Kidney (tissue), 14 donors: ENCODE data around the gene NET1. TPM values are rescaled to one million over a fixed set of nuclear protein-coding genes. Genes with fewer than 3 reads are reported as not detected.

Experiments used
- DNase-seq, 5 donors: peaks; one replicate each; pipeline ENCODE4 v3.0.0-alpha.2; 2013 to 2020
- FAIRE-seq: peaks from 2 replicates; lab custom pipeline; 2012; peaks lifted over from hg19 to GRCh38; lab: Jason Lieb, UNC
- H3K27ac ChIP-seq, 2 donors: one replicate each; pipeline ENCODE4 v1.7.0; 2013; ENCODE audit warnings: low read depth in 2 of 2, low read length in 2 of 2, inconsistent platforms in 1 of 2
- H3K27me3 ChIP-seq: one replicate; pipeline ENCODE4 v1.7.1; 2013; ENCODE audit warnings: low read length, inconsistent platforms; ENCODE audit not compliant: control insufficient read depth, insufficient read depth
- H3K36me3 ChIP-seq, 3 donors: one replicate each; pipeline versions ENCODE4 v1.7.0 to v1.7.1; 2013; ENCODE audit warnings: low read length in 3 of 3, control low read depth in 1 of 3, inconsistent platforms in 1 of 3; ENCODE audit not compliant: insufficient read depth in 3 of 3, control insufficient read depth in 2 of 3
- H3K4me1 ChIP-seq, 3 donors: one replicate each; pipeline versions ENCODE4 v1.7.0 to v1.7.1; 2013; ENCODE audit warnings: low read length in 3 of 3, inconsistent platforms in 1 of 3, low read depth in 1 of 3; ENCODE audit not compliant: control insufficient read depth in 2 of 3, insufficient read depth in 2 of 3
- H3K4me3 ChIP-seq, 3 donors: one replicate each; pipeline versions ENCODE4 v1.7.0 to v1.8.1; 2013; ENCODE audit warnings: low read length in 3 of 3, control low read depth in 1 of 3, inconsistent platforms in 1 of 3
- H3K9ac ChIP-seq, 3 donors: one replicate each; pipeline versions ENCODE4 v1.7.0 to v1.7.1; 2013; ENCODE audit warnings: low read length in 3 of 3, control low read depth in 1 of 3, inconsistent platforms in 1 of 3
- H3K9me3 ChIP-seq, 3 donors: one replicate each; pipeline versions ENCODE4 v1.7.0 to v1.7.1; 2013; ENCODE audit warnings: low read length in 3 of 3, control low read depth in 1 of 3, inconsistent platforms in 1 of 3; ENCODE audit not compliant: control insufficient read depth in 2 of 3, insufficient read depth in 1 of 3
- CTCF ChIP-seq: IDR thresholded peaks from 3 replicates; pipeline ENCODE4 v1.5.1; 2012; ENCODE audit warnings: mild to moderate bottlenecking, moderate library complexity, borderline replicate concordance; ENCODE audit not compliant: insufficient read depth; ENCODE audit errors: extremely low read depth
- intact Hi-C: fragments of 100-400 bp; cut with DNase I; formaldehyde crosslinking; loops from one replicate; pipeline ENCODE4 v1.11.1; 2022
- polyA plus RNA-seq: library from polyadenylated mRNA; stranded (reverse); fragments of 350-450 nt; fragmentation: Illumina TruSeq; extraction: RNeasy Lipid Tissue Mini Kit (QIAGEN cat#74804); gene quantifications from one replicate; pipeline ENCODE4 v1.2.3, GENCODE V29; 2014; ENCODE audit warnings: low read depth, low replicate concordance; ENCODE audit not compliant: insufficient read depth
- total RNA-seq: library from RNA; stranded (reverse); fragmentation: NEBNext Ultra II Directional; extraction: Animal tissue kit (Norgen Biotek cat#: 25700); gene quantifications from one replicate; pipeline ENCODE4 v1.2.1, GENCODE V29; 2021
- donor health status: control.
- donor health status: control.
- donor health status: control.
- donor health status: control.
- donor health status: control.
- donor health status: DM: yes; HTN: yes; CAD: no.
- donor health status: Normal renal cell carcinoma (clear cell type).

The NET1 gene
- total and polyA plus RNA-seq, 2 donors from 2014 or later: 35.9 to 86.5 TPM

GRCh38 chr10:5494611-5495010, 82.3 kb downstream of the NET1 start:
- Histone ChIP-seq H3K27ac (no peak overlapping the region), H3K36me3 (no peaks in the 10 kb centered on the region), H3K4me3 (no peak overlapping the region), H3K9me3 (no peaks in the 10 kb centered on the region), H3K27me3 (no peaks in the 10 kb centered on the region), H3K9ac (no peak overlapping the region), H3K4me1 (peaks cover 0 to 2% (median 0%) of the 10 kb centered on the region in 3 donors)
- DNase-seq (peak in 2 of 5 donors; percentile 19 to 26), FAIRE-seq (no peak)
- TF ChIP-seq CTCF: no peak
- intact Hi-C loops: no loop called here

- H3K36me3 ChIP-seq: no peaks in the 10 kb centered on the region
- DNase-seq (peak in 1 of 5 donors; percentile 45), FAIRE-seq (no peak)
- H3K4me3 ChIP-seq: no peak overlapping the region
- H3K4me1 ChIP-seq: peaks cover 0 to 2% (median 0%) of the 10 kb centered on the region in 3 donors
- H3K9me3 ChIP-seq: no peaks in the 10 kb centered on the region
- H3K9ac ChIP-seq: no peak overlapping the region
- no peak overlapping the region for H3K27ac ChIP-seq
- no peak for TF ChIP-seq CTCF
- H3K27me3 ChIP-seq: no peaks in the 10 kb centered on the region
- intact Hi-C loops: no loop called here
These were observed 84.2 kb downstream of the NET1 start for GRCh38 chr10:5496261-5497250.

GRCh38 chr10:5497289-5497688, 84.9 kb downstream of the NET1 start:
- Histone ChIP-seq H3K27ac (no peak overlapping the region), H3K27me3 (no peaks in the 10 kb centered on the region), H3K36me3 (no peaks in the 10 kb centered on the region), H3K4me1 (peaks cover 0 to 3% (median 2%) of the 10 kb centered on the region in 3 donors), H3K4me3 (no peak overlapping the region), H3K9me3 (no peaks in the 10 kb centered on the region), H3K9ac (no peak overlapping the region)
- FAIRE-seq: no peak
- intact Hi-C loops: no loop called here
- TF ChIP-seq CTCF: no peak
- no peak for DNase-seq
